Stimulated activated CD4-positive, alpha-beta T cell treated with anti-CD3 and anti-CD28 coated beads, Interleukin-12 subunit alpha, Interleukin-12 subunit beta, amount 100 ng/mL, for 4 hours (primary cell): ENCODE measurements around the gene SEL1L3.
A peak's percentile ranks its signal among the peaks of the same experiment; 100 is the strongest.
"Not testable (repeated sequence)": the region's sequence is repeated elsewhere in the genome, so short reads cannot be mapped to it uniquely, and the experiment has no call there.

Experiments used
- DNase-seq: peaks from one replicate; pipeline ENCODE4 v3.0.0-alpha.2; 2020

SEL1L3 gene

DNA sequence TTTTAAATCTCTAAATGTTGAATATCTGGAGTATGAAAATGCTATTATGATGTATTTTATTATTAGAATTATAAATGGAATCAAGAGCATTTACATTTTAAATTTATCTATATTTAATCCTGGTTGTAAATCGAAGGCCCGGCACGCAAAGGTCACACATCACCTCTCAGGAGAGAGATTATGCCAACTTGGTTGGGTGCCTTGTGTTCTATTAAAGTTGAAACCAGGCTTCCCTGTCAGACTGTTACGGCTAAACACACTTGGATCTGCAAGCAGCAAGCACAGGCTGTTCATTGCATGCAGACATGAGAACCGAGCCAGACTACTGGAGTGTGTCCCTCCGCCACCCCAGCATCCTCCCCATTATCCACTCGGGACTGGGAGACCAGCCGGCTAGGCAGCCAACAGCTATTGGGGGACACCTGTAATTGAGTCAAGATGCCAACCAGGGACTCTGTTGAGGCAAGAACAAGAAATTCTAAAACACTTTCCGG is 16.4 kb upstream of the SEL1L3 start:
- DNase-seq, result no peak

DNA sequence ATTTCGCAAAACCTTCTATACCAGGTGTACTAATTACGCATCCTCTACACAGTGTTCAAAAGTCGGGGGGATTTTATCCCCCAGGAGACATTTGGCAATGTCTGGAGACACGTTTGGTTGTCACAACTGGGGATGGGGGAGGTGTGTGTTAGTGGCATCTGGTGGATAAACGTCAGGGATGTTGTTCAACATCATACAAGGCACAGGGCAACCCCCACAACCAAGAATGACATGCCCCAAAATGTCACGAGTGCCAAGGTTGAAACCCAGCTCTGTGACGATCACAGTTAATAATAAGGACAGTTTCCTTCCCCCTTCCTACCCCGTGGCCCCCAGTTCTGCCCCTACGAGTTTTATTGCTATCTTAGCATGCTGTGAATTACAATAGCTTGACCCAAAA is 15.9 kb upstream of the SEL1L3 start:
- DNase-seq, result no peak

GRCh38 chr4:25875281-25875745 is 12.5 kb upstream of the SEL1L3 start:
- DNase-seq, result no peak

- no peak for DNase-seq
Measured at GRCh38 chr4:25874655-25875054, 11.9 kb upstream of the SEL1L3 start.

DNA sequence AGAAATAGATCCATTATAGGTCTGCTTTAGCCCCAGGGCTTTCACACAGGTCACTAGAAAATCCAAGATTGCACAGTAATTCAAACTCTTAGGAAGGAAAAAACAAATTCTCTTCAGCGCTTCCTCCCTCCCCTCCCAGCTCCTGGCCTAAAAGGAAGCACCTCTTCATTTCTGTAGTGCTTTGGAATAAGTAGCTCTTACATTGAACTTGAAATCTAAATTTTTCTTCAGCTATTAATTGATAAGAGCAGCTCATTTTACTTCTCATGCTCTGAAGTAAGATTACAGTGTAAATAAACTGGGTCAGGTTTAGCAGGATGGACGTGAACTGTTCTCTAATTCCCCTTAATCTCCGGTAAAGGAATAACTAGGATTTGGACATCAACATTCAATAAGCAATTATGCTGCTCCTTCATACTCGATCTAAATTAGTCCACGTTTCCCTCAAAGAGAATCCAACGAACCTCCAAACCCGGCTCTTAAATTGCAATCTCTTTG is 10.9 kb upstream of the SEL1L3 start:
- no peak for DNase-seq

DNA sequence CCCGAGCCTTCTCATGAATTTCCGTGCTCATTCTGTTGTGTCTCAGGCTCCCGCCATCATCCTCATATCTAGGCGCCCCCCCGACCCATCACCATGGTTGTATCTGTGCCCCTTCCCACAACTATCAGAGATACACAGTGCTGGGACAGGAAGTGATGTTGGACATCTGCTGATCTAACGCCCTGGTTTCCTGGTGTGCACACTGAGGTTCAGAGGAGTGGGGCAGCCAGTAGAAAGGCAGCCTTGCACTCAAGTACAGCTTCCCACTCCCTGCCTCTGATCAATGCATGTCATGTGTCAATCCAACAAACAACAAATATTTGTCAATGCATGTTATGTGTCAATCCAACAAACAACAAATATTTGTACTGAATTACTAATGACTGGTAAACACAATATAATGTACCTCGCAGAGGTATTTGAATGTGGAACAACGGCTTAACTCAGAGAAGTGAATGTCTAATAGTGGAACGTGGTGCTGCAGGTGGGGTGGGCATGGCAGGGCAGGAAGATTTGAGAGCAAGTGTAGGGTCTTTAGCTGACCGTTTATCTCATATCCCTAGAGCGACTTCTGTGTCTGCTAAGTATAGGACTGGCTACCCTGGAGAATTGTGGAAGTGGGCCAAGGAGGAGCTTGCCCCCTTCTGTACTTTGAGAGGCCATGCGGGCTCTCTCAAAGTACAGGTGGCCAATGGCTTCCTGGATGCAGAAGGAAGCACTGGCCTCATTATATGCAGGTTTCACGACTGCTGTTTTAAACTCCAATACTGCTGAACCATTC is 10.3 kb upstream of the SEL1L3 start:
- no peak for DNase-seq

DNA sequence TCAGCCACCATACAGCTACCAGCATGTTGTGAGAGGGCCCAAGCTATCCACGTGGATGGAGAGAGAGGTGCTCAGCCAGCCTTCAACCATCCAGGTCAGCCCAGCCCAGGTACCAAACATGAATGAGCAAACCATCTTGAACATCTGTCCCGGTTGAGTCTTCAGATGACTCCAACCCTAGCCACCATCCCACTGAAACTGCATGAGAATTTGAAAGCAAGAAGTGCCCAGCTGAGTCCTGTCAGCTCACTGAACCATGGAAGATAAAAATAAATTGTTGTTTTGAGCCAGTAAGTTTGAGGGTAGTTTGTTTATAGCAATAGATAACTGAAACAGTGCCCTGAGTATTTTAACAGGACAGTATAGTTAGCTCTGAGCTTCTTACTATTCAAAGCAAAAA is 7.3 kb upstream of the SEL1L3 start:
- DNase-seq, result no peak

- DNase-seq, result no peak
Measured at GRCh38 chr4:25867781-25868294, 5.0 kb upstream of the SEL1L3 start.

GRCh38 chr4:25866401-25866800 is 3.6 kb upstream of the SEL1L3 start:
- DNase-seq, result not testable (repeated sequence)

- no peak for DNase-seq
Measured at GRCh38 chr4:25865586-25865985, 2.8 kb upstream of the SEL1L3 start.

GRCh38 chr4:25863831-25864418 is 1.1 kb upstream of the SEL1L3 start:
- no peak for DNase-seq

DNA sequence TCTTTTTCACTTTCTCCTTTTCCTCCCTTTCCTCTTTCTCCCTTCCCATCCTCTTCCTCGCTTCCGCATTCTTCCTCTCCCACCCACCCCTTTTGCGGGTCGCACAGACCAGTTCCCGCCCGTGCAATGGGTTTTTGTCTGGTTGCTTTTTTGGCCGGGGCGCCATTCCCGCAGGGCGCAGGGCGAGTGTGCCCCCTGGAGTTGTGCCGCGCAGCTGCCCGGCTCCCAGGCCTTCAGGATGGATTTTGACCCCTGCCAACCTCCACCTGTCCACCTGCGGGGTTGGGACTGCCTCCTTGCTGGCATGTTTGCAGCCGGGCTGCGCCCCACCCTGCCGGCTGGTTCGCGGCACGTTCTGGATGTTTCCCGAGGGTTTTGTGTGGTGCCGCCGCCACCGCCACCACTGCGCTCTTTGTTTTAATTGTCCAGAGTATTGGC is 578 bp upstream of the SEL1L3 start:
- DNase-seq, result peak; percentile 7

DNA sequence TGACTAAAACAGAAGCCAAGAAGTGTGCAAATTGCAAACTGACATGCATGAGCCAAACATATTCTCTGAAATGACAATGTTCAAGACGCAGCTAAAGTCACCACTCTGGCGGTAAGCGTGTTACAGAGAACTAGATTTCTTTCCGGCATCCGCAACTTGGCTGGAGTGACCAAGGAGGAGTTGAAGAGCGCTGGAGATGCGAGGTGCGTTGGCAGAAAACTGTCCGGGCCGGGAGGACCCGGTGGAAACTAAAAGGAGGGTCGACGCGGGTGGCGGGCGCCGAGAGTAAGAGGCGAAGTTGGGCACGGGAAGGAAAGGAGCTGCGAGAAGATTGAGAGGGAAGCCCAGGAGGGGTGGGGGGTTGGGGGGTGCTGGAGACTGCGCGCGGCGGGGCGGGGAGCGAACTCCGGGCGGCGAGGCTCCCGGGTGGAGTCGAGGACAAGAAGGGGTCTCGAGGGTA is 807 bp downstream of the SEL1L3 start:
- DNase-seq, result no peak

DNA sequence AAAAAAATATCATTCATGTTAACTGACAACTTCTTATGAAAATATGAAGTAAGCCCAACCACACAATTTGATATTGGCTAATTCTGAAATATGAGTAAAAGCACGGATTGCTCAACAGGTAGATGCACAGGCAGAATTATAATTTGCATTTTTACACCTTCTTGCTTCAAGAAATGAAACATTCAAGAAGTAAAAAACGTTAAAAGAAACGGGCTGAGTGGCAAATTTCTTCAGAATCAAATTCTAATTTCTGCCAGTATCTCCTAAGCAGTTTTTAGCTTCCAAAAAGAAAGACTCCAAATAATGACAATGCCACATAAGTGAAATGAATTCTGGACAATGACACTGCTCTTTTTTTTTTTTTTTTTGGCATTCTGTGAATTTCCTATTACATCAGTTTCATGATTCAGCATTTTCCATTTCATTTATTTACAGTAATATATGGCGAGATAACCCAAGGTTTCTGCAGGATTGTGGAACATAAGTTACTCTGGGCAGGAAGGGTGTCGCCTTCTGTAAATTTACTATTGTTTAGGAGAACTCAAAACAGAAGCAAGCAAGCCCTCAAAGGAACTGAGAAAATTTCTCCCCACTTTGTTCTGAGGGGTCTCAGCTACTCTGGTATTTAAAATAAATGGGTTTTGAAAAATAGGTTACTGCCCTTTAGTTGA is 1.4 kb downstream of the SEL1L3 start:
- DNase-seq, result no peak

DNA sequence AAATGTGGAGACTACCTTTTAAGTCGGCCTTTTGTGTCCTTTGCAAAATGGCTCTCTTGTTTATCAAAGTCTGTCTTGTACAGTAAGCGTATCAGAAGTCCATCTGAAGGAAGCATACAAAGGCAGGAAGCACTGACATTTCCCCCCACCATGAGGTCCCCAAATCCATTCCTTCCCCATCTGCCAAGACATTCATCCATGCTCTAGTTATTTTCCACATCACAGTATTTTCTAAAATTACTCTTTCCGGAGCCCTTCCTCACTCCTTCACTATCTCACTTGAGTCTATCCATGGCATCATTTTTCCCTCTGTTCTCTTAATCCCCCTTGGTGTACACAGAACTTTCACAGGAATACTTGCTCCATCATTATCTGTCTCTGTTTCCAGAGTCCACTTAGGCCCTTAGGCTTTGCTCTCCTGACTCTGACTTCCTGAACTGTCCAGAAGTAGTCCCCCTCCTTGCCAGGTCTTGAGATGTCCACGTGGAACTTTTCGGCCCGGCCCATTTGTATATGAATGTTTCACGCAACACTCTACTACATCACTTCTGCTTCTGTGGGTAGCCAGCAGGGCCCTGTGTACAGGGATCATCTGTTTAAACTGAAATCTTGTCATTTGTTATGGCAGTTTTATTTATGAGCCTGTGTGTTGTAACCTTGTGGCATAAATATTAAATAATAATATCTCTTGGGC is 2.1 kb downstream of the SEL1L3 start:
- DNase-seq, result no peak

- DNase-seq, result no peak
Measured at GRCh38 chr4:25859429-25860148, 3.2 kb downstream of the SEL1L3 start.

- DNase-seq, result no peak
Measured at GRCh38 chr4:25857851-25858400, 4.9 kb downstream of the SEL1L3 start.

- no peak for DNase-seq
Measured at GRCh38 chr4:25857403-25857802, 5.4 kb downstream of the SEL1L3 start.

DNA sequence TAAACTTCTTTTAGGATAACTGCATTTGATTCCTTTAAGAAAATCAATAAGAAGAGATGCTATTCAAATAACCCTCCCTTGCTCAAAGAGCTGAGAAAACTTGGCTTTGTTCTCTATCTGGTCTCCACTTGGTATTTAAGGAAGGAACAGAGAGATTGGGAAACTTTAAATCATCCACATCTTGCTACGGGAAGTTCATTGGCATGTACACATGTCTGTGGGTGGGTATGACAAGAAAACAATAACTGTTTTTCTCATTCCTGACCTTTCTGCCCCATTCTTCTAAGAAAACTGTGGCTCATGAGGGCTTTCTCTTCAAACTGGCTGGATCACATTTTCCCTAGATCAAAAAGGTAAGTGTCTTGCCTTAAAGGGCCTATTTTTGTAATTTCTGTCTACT is 6.0 kb downstream of the SEL1L3 start:
- DNase-seq, result no peak

GRCh38 chr4:25852103-25852502 is 10.7 kb downstream of the SEL1L3 start:
- DNase-seq, result no peak

- no peak for DNase-seq
Measured at GRCh38 chr4:25847329-25847728, 15.5 kb downstream of the SEL1L3 start.
